IMR-90 (cell line): ENCODE measurements around the gene EML6. TPM values are rescaled to one million over a fixed set of nuclear protein-coding genes. Genes with fewer than 3 reads are reported as not detected.

Source experiments
- ATAC-seq: fragments of 200-7000 bp; cut with Tn5 transposase; 2 replicates; pipeline ENCODE4 v1.9.1; 2020; ENCODE audit warnings: low read depth, mild to moderate bottlenecking, moderate library complexity
- BruUV-seq: library from RNA; stranded (reverse); fragments of 400-500 nt; replicated peaks from 2 replicates; lab custom pipeline; 2021; lab: Mats Ljungman, UMichigan
- CTCF ChIA-PET: fragments of 300-600 bp; formaldehyde crosslinking; extraction: SDS; loops from one replicate; lab custom pipeline; 2021; ENCODE audit warnings: antibody characterized with exemption; lab: Yijun Ruan, JAX
- POLR2A ChIA-PET: fragments of 300-600 bp; sonication (Branson Sonifier 250); formaldehyde crosslinking; loops from one replicate; lab custom pipeline; 2022; ENCODE audit warnings: antibody characterized with exemption; ENCODE audit not compliant: unreplicated experiment; lab: Charles Lee
- DNase-seq: peaks from one replicate; pipeline ENCODE4 v3.0.0; 2013
- H2AFZ ChIP-seq: replicated peaks from 2 replicates; pipeline ENCODE3; 2013; ENCODE audit warnings: low read length, mild to moderate bottlenecking; ENCODE audit not compliant: poor library complexity
- H2AK5ac ChIP-seq: 2 replicates; pipeline ENCODE4 v1.6.1; 2013; ENCODE audit warnings: low read depth, low read length, inconsistent platforms
- H2AK9ac ChIP-seq: replicated peaks from 2 replicates; pipeline ENCODE3; 2013; ENCODE audit warnings: mild to moderate bottlenecking, low read depth, low read length, moderate library complexity; ENCODE audit not compliant: poor library complexity
- H2BK120ac ChIP-seq: 2 replicates; pipeline ENCODE4 v1.6.1; 2013; ENCODE audit warnings: low read depth, low read length, inconsistent platforms
- H2BK15ac ChIP-seq: 3 replicates; pipeline ENCODE4 v1.6.1; 2013; ENCODE audit warnings: low read depth, low read length, inconsistent platforms
- H2BK20ac ChIP-seq: 2 replicates; pipeline ENCODE4 v1.6.1; 2013; ENCODE audit warnings: low read depth, mild to moderate bottlenecking, inconsistent platforms, low read length, moderate library complexity
- H2BK5ac ChIP-seq: 2 replicates; pipeline ENCODE4 v1.6.1; 2013; ENCODE audit warnings: mild to moderate bottlenecking, low read depth, low read length, inconsistent platforms; ENCODE audit not compliant: poor library complexity, severe bottlenecking
- H3K14ac ChIP-seq: replicated peaks from 2 replicates; pipeline ENCODE4 v1.6.1; 2013; ENCODE audit warnings: low read depth, low read length, inconsistent platforms
- H3K18ac ChIP-seq: 2 replicates; pipeline ENCODE4 v1.6.1; 2013; ENCODE audit warnings: low read depth, low read length, control low read depth
- H3K23ac ChIP-seq: 2 replicates; pipeline ENCODE4 v1.6.1; 2013; ENCODE audit warnings: low read depth, low read length, inconsistent platforms
- H3K27ac ChIP-seq: 2 replicates; pipeline ENCODE4 v1.5.1; 2013; ENCODE audit warnings: mild to moderate bottlenecking, control low read depth, low read length; ENCODE audit not compliant: insufficient read depth
- H3K27me3 ChIP-seq: 2 replicates; pipeline ENCODE4 v1.6.1; 2013; ENCODE audit warnings: low read length; ENCODE audit not compliant: control insufficient read depth, insufficient read depth
- H3K36me3 ChIP-seq: 2 replicates; pipeline ENCODE4 v1.6.1; 2013; ENCODE audit warnings: low read length, mixed read lengths; ENCODE audit not compliant: control insufficient read depth, insufficient read depth
- H3K4ac ChIP-seq: 2 replicates; pipeline ENCODE4 v1.6.1; 2013; ENCODE audit warnings: low read depth, low read length, inconsistent platforms
- H3K4me1 ChIP-seq: 2 replicates; pipeline ENCODE4 v1.6.1; 2013; ENCODE audit warnings: low read length, mixed read lengths; ENCODE audit not compliant: control insufficient read depth, insufficient read depth
- H3K4me2 ChIP-seq: 2 replicates; pipeline ENCODE4 v1.6.1; 2013; ENCODE audit warnings: low read depth, mild to moderate bottlenecking, control low read depth, low read length, moderate library complexity
- H3K4me3 ChIP-seq: 2 replicates; pipeline ENCODE4 v1.5.1; 2013; ENCODE audit warnings: low read depth, mild to moderate bottlenecking, control low read depth, low read length, moderate library complexity; ENCODE audit not compliant: insufficient read depth
- H3K56ac ChIP-seq: 2 replicates; pipeline ENCODE4 v1.6.1; 2013; ENCODE audit warnings: low read length, inconsistent platforms; ENCODE audit not compliant: insufficient read depth; ENCODE audit errors: extremely low read depth
- H3K79me1 ChIP-seq, 2 experiments: 2 replicates each; pipeline ENCODE4 v1.6.1; 2013; ENCODE audit warnings: low read length in 2 of 2, inconsistent platforms in 1 of 2, low read depth in 1 of 2
- H3K9ac ChIP-seq: 2 replicates; pipeline ENCODE4 v1.6.1; 2013; ENCODE audit warnings: low read depth, low read length, control low read depth
- H3K9me1 ChIP-seq: 2 replicates; pipeline ENCODE4 v1.6.1; 2013; ENCODE audit warnings: low read length, inconsistent platforms; ENCODE audit not compliant: insufficient read depth
- H3K9me3 ChIP-seq: 2 replicates; pipeline ENCODE4 v1.6.1; 2013; ENCODE audit warnings: low read length; ENCODE audit not compliant: control insufficient read depth, insufficient read depth
- H4K20me1 ChIP-seq: 2 replicates; pipeline ENCODE4 v1.6.1; 2013; ENCODE audit warnings: low read length, inconsistent platforms; ENCODE audit not compliant: insufficient read depth
- H4K5ac ChIP-seq: 2 replicates; pipeline ENCODE4 v1.6.1; 2013; ENCODE audit warnings: mild to moderate bottlenecking, low read depth, low read length, control low read depth
- H4K8ac ChIP-seq, 2 experiments: 2 replicates each; pipeline ENCODE4 v1.6.1; 2013; ENCODE audit warnings: low read depth in 2 of 2, low read length in 2 of 2, control low read depth in 1 of 2, inconsistent platforms in 1 of 2
- H4K91ac ChIP-seq: 2 replicates; pipeline ENCODE4 v1.6.1; 2013; ENCODE audit warnings: low read depth, low read length, inconsistent platforms; ENCODE audit not compliant: insufficient read depth
- MAFK ChIP-seq: IDR thresholded peaks from 2 replicates; pipeline ENCODE4 v1.6.1; 2012; ENCODE audit warnings: low read depth, low read length, improper control_type of control experiment
- MXI1 ChIP-seq: IDR thresholded peaks from 2 replicates; pipeline ENCODE4 v1.6.1; 2012; ENCODE audit warnings: low read depth, mild to moderate bottlenecking, low read length, moderate library complexity, borderline replicate concordance
- POLR2A ChIP-seq: IDR thresholded peaks from 2 replicates; pipeline ENCODE4 v1.6.1; 2012; ENCODE audit warnings: mild to moderate bottlenecking, low read depth, low read length
- RAD21 ChIP-seq: IDR thresholded peaks from 2 replicates; pipeline ENCODE4 v1.6.1; 2012; ENCODE audit warnings: low read length, improper control_type of control experiment
- RCOR1 ChIP-seq: IDR thresholded peaks from 2 replicates; pipeline ENCODE4 v1.6.1; 2012; ENCODE audit warnings: mild to moderate bottlenecking, low read length, improper control_type of control experiment; ENCODE audit not compliant: insufficient replicate concordance
- SMC3 ChIP-seq: fragments of 150-350 bp; IDR thresholded peaks from 2 replicates; pipeline ENCODE4 v1.6.1; 2016; ENCODE audit warnings: low read depth, mild to moderate bottlenecking, antibody characterized with exemption, low read length, moderate library complexity
- WGBS, 2 experiments: methylation state at CpG; one replicate each; pipeline versions ENCODE4 v1.1.5 to v1.1.7; 2013; ENCODE audit warnings: missing lambda C conversion rate in 2 of 2; ENCODE audit not compliant: insufficient read length in 1 of 2; ENCODE audit errors: extremely low coverage in 2 of 2; 5-methylcytosine and 5-hydroxymethylcytosine counted together
- dilution Hi-C: fragments of 300-500 bp; cut with HindIII; formaldehyde crosslinking; loops from one replicate; pipeline ENCODE4 v1.14.3; 2018; ENCODE audit warnings: low sequenced_read_pairs; ENCODE audit not compliant: unreplicated experiment
- in situ Hi-C: fragments of 300-500 bp; cut with MboI; formaldehyde crosslinking; loops from 3 replicates; pipeline ENCODE4 v1.14.3; 2019; ENCODE audit warnings: low sequenced_read_pairs, inconsistent platforms, mixed read lengths
- intact Hi-C: fragments of 100-400 bp; cut with micrococcal nuclease; formaldehyde crosslinking; loops from 2 replicates; pipeline ENCODE4 v1.10.0; 2022
- polyA plus RNA-seq, 3 experiments: library from polyadenylated mRNA; depleted of rRNA; stranded (reverse); fragments of >200 nt; gene quantifications; 2 replicates each; pipeline ENCODE4 v1.2.3, GENCODE V29; 2012; ENCODE audit warnings: low replicate concordance in 1 of 3
- total RNA-seq: library from RNA; depleted of rRNA; stranded (reverse); fragments of >200 nt; gene quantifications from 2 replicates; pipeline ENCODE4 v1.2.3, GENCODE V29; 2012
- TF ChIP-seq, protein P1 (sequence below): conservative IDR thresholded peaks from 2 replicates; pipeline ENCODE4 v1.5.1; 2012; ENCODE audit warnings: mild to moderate bottlenecking, low read depth, low read length, improper control_type of control experiment

Gene EML6
- total and polyA plus RNA-seq, 2 of the 4 experiments (the other 2 are of a cell fraction): 0.18 to 0.19 TPM

GRCh38 chr2:55014962-55015939, 291.8 kb downstream of the EML6 start:
- H4K8ac ChIP-seq: no peak overlapping the region
- no peak overlapping the region for H2AK5ac ChIP-seq
- no peak overlapping the region for H4K5ac ChIP-seq
- DNase-seq: peak; percentile 65
- H3K18ac ChIP-seq: no peak overlapping the region
- H3K56ac ChIP-seq: no peak overlapping the region
- no peak overlapping the region for H3K23ac ChIP-seq
- ChIA-PET POLR2A (interaction anchor here (0.6 kb wide), 1 partner anchor 35 kb away, joined by 3 read pairs; the partner anchor contains the start of gene RTN4), CTCF (interaction anchor here (0.6 to 1.0 kb wide), 3 partner anchors 35 to 153 kb away, joined by 3 read pairs; partner anchors contain the start of gene RTN4)
- peak overlapping the region; percentile 15; the same call in 1 of the 2 replicates for H3K14ac ChIP-seq
- no TSS peak for BruUV-seq
- no peak overlapping the region for H2BK120ac ChIP-seq
- intact Hi-C loops (loop anchor here (1.0 to 2.0 kb wide), 2 partner anchors 32 to 153 kb away; no protein-coding TSS in a partner anchor), in situ Hi-C loops (no loop called here), dilution Hi-C loops (loop anchor here (25.0 kb wide), 1 partner anchor 147 kb away; no protein-coding TSS in a partner anchor)
- 100% methylated on average over 2 of the region's 6 CpGs; no CpG with 5 or more reads in 1 of the 2 experiments for WGBS, 2 experiments
- H3K27ac ChIP-seq: no peak overlapping the region
- no peak overlapping the region for H2AK9ac ChIP-seq
- peaks cover 5% of the 10 kb centered on the region for H3K9me1 ChIP-seq
- peaks cover 0 to 10% of the 10 kb centered on the region in 2 experiments; a peak in 2 of 4 replicates for H3K79me1 ChIP-seq
- H3K9me3 ChIP-seq: no peaks in the 10 kb centered on the region
- peaks cover 25% of the 10 kb centered on the region for H3K4me1 ChIP-seq
- no peak overlapping the region for H2AFZ ChIP-seq
- no peak overlapping the region for H3K4me2 ChIP-seq
- no peak overlapping the region for H2BK15ac ChIP-seq
- H3K9ac ChIP-seq: no peak overlapping the region
- peak; percentile 28; the same call in 1 of the 2 replicates for ATAC-seq
- peak overlapping the region; percentile 39 for H2BK5ac ChIP-seq
- H4K20me1 ChIP-seq: peaks cover 97% of the 10 kb centered on the region
- TF ChIP-seq MAFK (no peak), POLR2A (no peak), SMC3 (peak; percentile 54; the same call in 1 of the 2 replicates), MXI1 (no peak), RAD21 (peak; percentile 60), RCOR1 (no peak)
- TF ChIP-seq, protein P1, sequence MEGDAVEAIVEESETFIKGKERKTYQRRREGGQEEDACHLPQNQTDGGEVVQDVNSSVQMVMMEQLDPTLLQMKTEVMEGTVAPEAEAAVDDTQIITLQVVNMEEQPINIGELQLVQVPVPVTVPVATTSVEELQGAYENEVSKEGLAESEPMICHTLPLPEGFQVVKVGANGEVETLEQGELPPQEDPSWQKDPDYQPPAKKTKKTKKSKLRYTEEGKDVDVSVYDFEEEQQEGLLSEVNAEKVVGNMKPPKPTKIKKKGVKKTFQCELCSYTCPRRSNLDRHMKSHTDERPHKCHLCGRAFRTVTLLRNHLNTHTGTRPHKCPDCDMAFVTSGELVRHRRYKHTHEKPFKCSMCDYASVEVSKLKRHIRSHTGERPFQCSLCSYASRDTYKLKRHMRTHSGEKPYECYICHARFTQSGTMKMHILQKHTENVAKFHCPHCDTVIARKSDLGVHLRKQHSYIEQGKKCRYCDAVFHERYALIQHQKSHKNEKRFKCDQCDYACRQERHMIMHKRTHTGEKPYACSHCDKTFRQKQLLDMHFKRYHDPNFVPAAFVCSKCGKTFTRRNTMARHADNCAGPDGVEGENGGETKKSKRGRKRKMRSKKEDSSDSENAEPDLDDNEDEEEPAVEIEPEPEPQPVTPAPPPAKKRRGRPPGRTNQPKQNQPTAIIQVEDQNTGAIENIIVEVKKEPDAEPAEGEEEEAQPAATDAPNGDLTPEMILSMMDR: peak; percentile 57
- no peak overlapping the region for H4K91ac ChIP-seq
- H3K4me3 ChIP-seq: no peak overlapping the region
- H3K36me3 ChIP-seq: no peaks in the 10 kb centered on the region
- no peaks in the 10 kb centered on the region for H3K27me3 ChIP-seq
- H2BK20ac ChIP-seq: no peak overlapping the region
- H3K4ac ChIP-seq: no peak overlapping the region
